Measurements from ENCODE around the gene INPP5K.
A peak's percentile ranks its signal among the peaks of the same experiment; 100 is the strongest.

Gene INPP5K

GRCh38 chr17:1522626-1523025, 6.2 kb upstream of the INPP5K start:
- no peak for ATAC-seq (ENCODE audit: low read depth)
- no peak for TF ChIP-seq CTCF (IDR thresholded peaks at IDR 0.05; ENCODE audit: poor library complexity, severe bottlenecking)
- H3K27me3 ChIP-seq (ENCODE audit: insufficient read depth, poor library complexity, severe bottlenecking): no peaks in the 10 kb centered on the region
- no peaks in the 10 kb centered on the region for H3K9me3 ChIP-seq (ENCODE audit: severe bottlenecking)
- H3K27ac ChIP-seq (ENCODE audit: poor library complexity, severe bottlenecking): no peak overlapping the region
- H3K4me1 ChIP-seq (ENCODE audit: insufficient read depth, poor library complexity, severe bottlenecking): no peaks in the 10 kb centered on the region
- no peak overlapping the region for H3K4me3 ChIP-seq (ENCODE audit: severe bottlenecking)
- H3K36me3 ChIP-seq (ENCODE audit: low read depth): peaks cover 22% of the 10 kb centered on the region
- no peak for DNase-seq (ENCODE audit: low spot score)

GRCh38 chr17:1521086-1521640, 4.8 kb upstream of the INPP5K start:
- TF ChIP-seq CTCF (IDR thresholded peaks at IDR 0.05; ENCODE audit: poor library complexity, severe bottlenecking): no peak
- Histone ChIP-seq H3K4me1 (ENCODE audit: insufficient read depth, poor library complexity, severe bottlenecking) (no peaks in the 10 kb centered on the region), H3K27me3 (ENCODE audit: insufficient read depth, poor library complexity, severe bottlenecking) (no peaks in the 10 kb centered on the region), H3K4me3 (ENCODE audit: severe bottlenecking) (no peak overlapping the region), H3K36me3 (ENCODE audit: low read depth) (peaks cover 19% of the 10 kb centered on the region), H3K9me3 (ENCODE audit: severe bottlenecking) (no peaks in the 10 kb centered on the region), H3K27ac (ENCODE audit: poor library complexity, severe bottlenecking) (no peak overlapping the region)
- no peak for ATAC-seq (ENCODE audit: low read depth)
- DNase-seq (ENCODE audit: low spot score): no peak

- Histone ChIP-seq H3K9me3 (ENCODE audit: severe bottlenecking) (no peaks in the 10 kb centered on the region), H3K36me3 (ENCODE audit: low read depth) (peaks cover 16% of the 10 kb centered on the region), H3K27me3 (ENCODE audit: insufficient read depth, poor library complexity, severe bottlenecking) (no peaks in the 10 kb centered on the region), H3K4me3 (ENCODE audit: severe bottlenecking) (no peak overlapping the region), H3K4me1 (ENCODE audit: insufficient read depth, poor library complexity, severe bottlenecking) (no peaks in the 10 kb centered on the region), H3K27ac (ENCODE audit: poor library complexity, severe bottlenecking) (no peak overlapping the region)
- ATAC-seq (ENCODE audit: low read depth) (no peak), DNase-seq (ENCODE audit: low spot score) (no peak)
- no peak for TF ChIP-seq CTCF (IDR thresholded peaks at IDR 0.05; ENCODE audit: poor library complexity, severe bottlenecking)
Measured at GRCh38 chr17:1519678-1520077, 3.3 kb upstream of the INPP5K start.

GRCh38 chr17:1518410-1518809, 2.0 kb upstream of the INPP5K start:
- ATAC-seq (ENCODE audit: low read depth) (no peak), DNase-seq (ENCODE audit: low spot score) (no peak)
- Histone ChIP-seq H3K36me3 (ENCODE audit: low read depth) (peaks cover 13% of the 10 kb centered on the region), H3K27me3 (ENCODE audit: insufficient read depth, poor library complexity, severe bottlenecking) (no peaks in the 10 kb centered on the region), H3K9me3 (ENCODE audit: severe bottlenecking) (no peaks in the 10 kb centered on the region), H3K4me1 (ENCODE audit: insufficient read depth, poor library complexity, severe bottlenecking) (no peaks in the 10 kb centered on the region), H3K4me3 (ENCODE audit: severe bottlenecking) (no peak overlapping the region), H3K27ac (ENCODE audit: poor library complexity, severe bottlenecking) (no peak overlapping the region)
- no peak for TF ChIP-seq CTCF (IDR thresholded peaks at IDR 0.05; ENCODE audit: poor library complexity, severe bottlenecking)

GRCh38 chr17:1515640-1516387, 598 bp downstream of the INPP5K start:
- ATAC-seq (ENCODE audit: low read depth): peak; percentile 35
- Histone ChIP-seq H3K4me3 (ENCODE audit: severe bottlenecking) (peak overlapping the region; percentile 78), H3K27me3 (ENCODE audit: insufficient read depth, poor library complexity, severe bottlenecking) (no peaks in the 10 kb centered on the region), H3K9me3 (ENCODE audit: severe bottlenecking) (no peaks in the 10 kb centered on the region), H3K4me1 (ENCODE audit: insufficient read depth, poor library complexity, severe bottlenecking) (peaks cover 11% of the 10 kb centered on the region), H3K27ac (ENCODE audit: poor library complexity, severe bottlenecking) (peak overlapping the region; percentile 15), H3K36me3 (ENCODE audit: low read depth) (peaks cover 5% of the 10 kb centered on the region; the same call in 1 of the 2 replicates)
- DNase-seq (ENCODE audit: low spot score): no peak
- TF ChIP-seq CTCF (IDR thresholded peaks at IDR 0.05; ENCODE audit: poor library complexity, severe bottlenecking): peak; percentile 77
